Keratinocyte (primary cell): Measurements from ENCODE around the gene ALB. TPM values are rescaled to one million over a fixed set of nuclear protein-coding genes. Genes with fewer than 3 reads are reported as not detected.

ENCODE experiments used
- DNase-seq: peaks from one replicate; pipeline ENCODE4 v3.0.0-alpha.2; 2011; ENCODE audit warnings: low read depth, missing footprints, low spot score
- FAIRE-seq: peaks from 2 replicates; lab custom pipeline; 2011; peaks lifted over from hg19 to GRCh38; lab: Jason Lieb, UNC
- H2AFZ ChIP-seq: 2 replicates; pipeline ENCODE4 v1.6.0; 2012; ENCODE audit warnings: low read length, control low read depth, inconsistent platforms; ENCODE audit not compliant: control insufficient read depth
- H3K27ac ChIP-seq: 2 replicates; pipeline ENCODE4 v1.5.1; 2011; ENCODE audit warnings: low read length; ENCODE audit not compliant: control insufficient read depth, insufficient read depth
- H3K27me3 ChIP-seq: 3 replicates; pipeline ENCODE4 v1.6.0; 2011; ENCODE audit warnings: low read length; ENCODE audit not compliant: control insufficient read depth, insufficient read depth; ENCODE audit errors: extremely low read depth
- H3K36me3 ChIP-seq, 2 experiments: 2 replicates in 1 of 2; 3 replicates in 1 of 2; pipeline ENCODE4 v1.5.1; 2011; ENCODE audit warnings: low read length in 2 of 2, mild to moderate bottlenecking in 1 of 2; ENCODE audit not compliant: control insufficient read depth in 2 of 2, insufficient read depth in 2 of 2; ENCODE audit errors: extremely low read depth in 1 of 2
- H3K4me1 ChIP-seq: 3 replicates; pipeline ENCODE4 v1.5.1; 2011; ENCODE audit warnings: low read length; ENCODE audit not compliant: control insufficient read depth, insufficient read depth; ENCODE audit errors: extremely low read depth
- H3K4me2 ChIP-seq: 3 replicates; pipeline ENCODE4 v1.6.0; 2011; ENCODE audit warnings: low read depth, low read length; ENCODE audit not compliant: control insufficient read depth, insufficient read depth; ENCODE audit errors: extremely low read depth
- H3K4me3 ChIP-seq, 3 experiments: fragments of 200-600 bp in 1 of 3; sonication (generic) in 1 of 3; 2 replicates in 2 of 3; 3 replicates in 1 of 3; pipeline ENCODE4 v1.5.1; 2011 to 2016; ENCODE audit warnings: low read length in 3 of 3, mild to moderate bottlenecking in 3 of 3, control low read depth in 2 of 3, inconsistent platforms in 1 of 3, low read depth in 1 of 3, mixed read lengths in 1 of 3, mixed run types in 1 of 3, moderate library complexity in 1 of 3; ENCODE audit not compliant: control insufficient read depth in 2 of 3, insufficient read depth in 2 of 3; ENCODE audit errors: extremely low read depth in 1 of 3
- H3K79me2 ChIP-seq: 2 replicates; pipeline ENCODE4 v1.6.0; 2012; ENCODE audit warnings: low read length; ENCODE audit not compliant: control insufficient read depth, insufficient read depth
- H3K9ac ChIP-seq: 3 replicates; pipeline ENCODE4 v1.6.0; 2011; ENCODE audit warnings: low read length; ENCODE audit not compliant: control insufficient read depth, insufficient read depth; ENCODE audit errors: extremely low read depth
- H3K9me1 ChIP-seq: 3 replicates; pipeline ENCODE4 v1.6.0; 2011; ENCODE audit warnings: low read length; ENCODE audit not compliant: control insufficient read depth, insufficient read depth; ENCODE audit errors: extremely low read depth
- H3K9me3 ChIP-seq: 2 replicates; pipeline ENCODE4 v1.5.1; 2012; ENCODE audit warnings: low read depth, low read length; ENCODE audit not compliant: control insufficient read depth
- H4K20me1 ChIP-seq: 3 replicates; pipeline ENCODE4 v1.6.0; 2011; ENCODE audit warnings: low read length; ENCODE audit not compliant: control insufficient read depth, insufficient read depth; ENCODE audit errors: extremely low read depth
- CTCF ChIP-seq, 3 experiments: IDR thresholded peaks in 1 of 3; conservative IDR thresholded peaks in 1 of 3; optimal IDR thresholded peaks in 1 of 3; 2 replicates in 2 of 3; 3 replicates in 1 of 3; pipeline versions ENCODE3 to v1.5.1; 2011; ENCODE audit warnings: low read length in 3 of 3, mild to moderate bottlenecking in 3 of 3, moderate library complexity in 2 of 3, control low read depth in 1 of 3, inconsistent platforms in 1 of 3; ENCODE audit not compliant: insufficient read depth in 2 of 3; ENCODE audit errors: extremely low read depth in 1 of 3
- EZH2 ChIP-seq: IDR thresholded peaks from one replicate; pipeline ENCODE4 v1.6.1; 2012; ENCODE audit warnings: inconsistent platforms, mild to moderate bottlenecking, low read length, moderate library complexity
- dilution Hi-C: fragments of 300-500 bp; cut with MboI; formaldehyde crosslinking; loops from one replicate; pipeline ENCODE4 v1.7.0; 2020; ENCODE audit warnings: low sequenced_read_pairs; ENCODE audit not compliant: extremely low pct_ligation_motif_present
- polyA plus RNA-seq, 5 experiments: library from polyadenylated mRNA; depleted of rRNA in 3 of 5; stranded (reverse) in 3 of 5; stranded (forward) in 1 of 5; unstranded in 1 of 5; fragments of >200 nt; gene quantifications; 1 replicate in 1 of 5; 2 replicates in 3 of 5; 3 replicates in 1 of 5; pipeline versions ENCODE4 v1.2.1 to v1.2.3, GENCODE V29; 2011 to 2012; ENCODE audit warnings: missing spikeins in 2 of 5, low read depth in 1 of 5, low replicate concordance in 1 of 5

ALB gene
- polyA plus RNA-seq, 1 donor (not counting 4 experiments of a cell fraction or from before 2014, with no cell fraction given), result not detected

GRCh38 chr4:73375328-73375741 is 28.8 kb upstream of the ALB start:
- DNase-seq (no peak), FAIRE-seq (no peak)
- Histone ChIP-seq H3K9me1 (no peaks in the 10 kb centered on the region), H2AFZ (no peak overlapping the region), H3K27ac (no peak overlapping the region), H3K4me1 (no peaks in the 10 kb centered on the region), H3K4me2 (no peak overlapping the region), H3K79me2 (no peaks in the 10 kb centered on the region), H3K36me3 (no peaks in the 10 kb centered on the region), H3K27me3 (no peaks in the 10 kb centered on the region), H4K20me1 (no peaks in the 10 kb centered on the region), H3K9me3 (no peaks in the 10 kb centered on the region), H3K4me3 (no peak overlapping the region), H3K9ac (no peak overlapping the region)
- TF ChIP-seq CTCF (optimal IDR thresholded peaks at IDR 0.05 in 1 of 3, IDR thresholded peaks at IDR 0.05 in 1 of 3, conservative IDR thresholded peaks at IDR 0.05 in 1 of 3; ENCODE audit: extremely low read depth in 1 of 3, insufficient read depth in 2 of 3, low read length in 3 of 3) (no peak), EZH2 (no peak)
- dilution Hi-C loops, result no loop called here

GRCh38 chr4:73376251-73376650 is 27.8 kb upstream of the ALB start:
- H3K4me2 ChIP-seq, result no peak overlapping the region
- no peak for FAIRE-seq
- no peaks in the 10 kb centered on the region for H3K4me1 ChIP-seq
- no peaks in the 10 kb centered on the region for H3K9me3 ChIP-seq
- H3K79me2 ChIP-seq, result no peaks in the 10 kb centered on the region
- H3K27me3 ChIP-seq, result no peaks in the 10 kb centered on the region
- TF ChIP-seq EZH2 (no peak), CTCF (optimal IDR thresholded peaks at IDR 0.05 in 1 of 3, IDR thresholded peaks at IDR 0.05 in 1 of 3, conservative IDR thresholded peaks at IDR 0.05 in 1 of 3; ENCODE audit: extremely low read depth in 1 of 3, insufficient read depth in 2 of 3, low read length in 3 of 3) (no peak)
- no peak overlapping the region for H2AFZ ChIP-seq
- dilution Hi-C loops, result no loop called here
- H3K36me3 ChIP-seq, result no peaks in the 10 kb centered on the region
- H3K9me1 ChIP-seq, result no peaks in the 10 kb centered on the region
- no peak for DNase-seq
- H4K20me1 ChIP-seq, result no peaks in the 10 kb centered on the region
- no peak overlapping the region for H3K4me3 ChIP-seq
- no peak overlapping the region for H3K27ac ChIP-seq
- H3K9ac ChIP-seq, result no peak overlapping the region
